Small intestine (tissue), 7 donors: ENCODE results near the gene BRCA1. TPM values are rescaled to one million over a fixed set of nuclear protein-coding genes. Genes with fewer than 3 reads are reported as not detected.
"Not testable (repeated sequence)": the region's sequence is repeated elsewhere in the genome, so short reads cannot be mapped to it uniquely, and the experiment has no call there.

Experiments used
- DNase-seq, 2 donors: peaks; one replicate each; pipeline versions ENCODE4 v3.0.0 to v3.0.0-alpha.2; 2013
- FAIRE-seq: peaks from 2 replicates; lab custom pipeline; 2012; peaks lifted over from hg19 to GRCh38; lab: Jason Lieb, UNC
- H3K27ac ChIP-seq, 3 donors: one replicate each; pipeline ENCODE4 v1.5.1; 2013; ENCODE audit warnings: low read length in 2 of 3, mild to moderate bottlenecking in 2 of 3, control low read depth in 1 of 3, inconsistent platforms in 1 of 3, low read depth in 1 of 3, moderate library complexity in 1 of 3
- H3K27me3 ChIP-seq, 3 donors: one replicate each; pipeline ENCODE4 v1.6.1; 2013; ENCODE audit warnings: low read length in 3 of 3, inconsistent platforms in 1 of 3; ENCODE audit not compliant: control insufficient read depth in 3 of 3, insufficient read depth in 3 of 3
- H3K36me3 ChIP-seq, 3 donors: one replicate each; pipeline ENCODE4 v1.6.1; 2013; ENCODE audit warnings: low read length in 3 of 3, inconsistent platforms in 1 of 3, low read depth in 1 of 3, mild to moderate bottlenecking in 1 of 3, moderate library complexity in 1 of 3; ENCODE audit not compliant: control insufficient read depth in 3 of 3, insufficient read depth in 2 of 3
- H3K4me1 ChIP-seq, 3 donors: one replicate each; pipeline ENCODE4 v1.6.1; 2013; ENCODE audit warnings: low read length in 2 of 3, inconsistent platforms in 1 of 3, low read depth in 1 of 3, mild to moderate bottlenecking in 1 of 3, moderate library complexity in 1 of 3; ENCODE audit not compliant: control insufficient read depth in 3 of 3, insufficient read depth in 2 of 3
- H3K4me3 ChIP-seq, 3 donors: one replicate each; pipeline ENCODE4 v1.5.1; 2013; ENCODE audit warnings: low read length in 3 of 3, control low read depth in 1 of 3, inconsistent platforms in 1 of 3, low read depth in 1 of 3, mild to moderate bottlenecking in 1 of 3, moderate library complexity in 1 of 3
- H3K9me3 ChIP-seq, 2 donors: one replicate each; pipeline ENCODE4 v1.6.1; 2013; ENCODE audit warnings: low read depth in 1 of 2, low read length in 1 of 2; ENCODE audit not compliant: control insufficient read depth in 2 of 2, insufficient read depth in 1 of 2
- WGBS, 3 donors: extraction: QIAGEN DNeasy Blood & Tissue Kit; methylation state at CpG; one replicate each; pipeline ENCODE4 v1.1.7; 2013; 5-methylcytosine and 5-hydroxymethylcytosine counted together
- polyA plus RNA-seq, 4 donors: library from polyadenylated mRNA; stranded (reverse) in 3 of 4; unstranded in 1 of 4; fragments of 200-250 nt in 3 of 4; fragments of 120-200 nt in 1 of 4; gene quantifications; one replicate each; pipeline versions ENCODE4 v1.2.1 to v1.2.3, GENCODE V29; 2013
- donor health status: healthy with polysubstance abuse.
- donor health status: control.
- donor health status: control.
- donor health status: Bipolar disorder and iron deficiency.
- donor health status: healthy.

Gene BRCA1
- polyA plus RNA-seq, 4 donors, result 0.45 to 12.4 (median 5.5) TPM

GRCh38 chr17:43095364-43095763 lies 29.8 kb downstream of the BRCA1 start:
- not testable (repeated sequence) for H3K9me3 ChIP-seq, H3K27ac ChIP-seq, H3K4me1 ChIP-seq, H3K27me3 ChIP-seq, DNase-seq, H3K4me3 ChIP-seq, FAIRE-seq, H3K36me3 ChIP-seq
- 90 to 93% (median 92%) methylated on average over 5 of the region's 5 CpGs for WGBS, 3 donors

GRCh38 chr17:43094129-43094835 lies 30.9 kb downstream of the BRCA1 start:
- peaks cover 0 to 4% (median 0%) of the 10 kb centered on the region in 3 donors for H3K4me1 ChIP-seq
- no peak for FAIRE-seq
- WGBS, 3 donors, result 95 to 99% (median 97%) methylated on average over 4 of the region's 4 CpGs

GRCh38 chr17:43092901-43093300 lies 32.3 kb downstream of the BRCA1 start:
- Histone ChIP-seq H3K9me3 (no peaks in the 10 kb centered on the region), H3K36me3 (peaks cover 0 to 6% (median 0%) of the 10 kb centered on the region in 3 donors), H3K27ac (no peak overlapping the region), H3K4me3 (no peak overlapping the region), H3K27me3 (no peaks in the 10 kb centered on the region), H3K4me1 (peaks cover 0 to 4% (median 0%) of the 10 kb centered on the region in 3 donors)
- FAIRE-seq (no peak), DNase-seq (no peak)
- 50 to 62% (median 57%) methylated on average over 4 of the region's 4 CpGs for WGBS, 3 donors

More at GRCh38 chr17:43094129-43094835, 30.9 kb downstream of the BRCA1 start:
- H3K27ac ChIP-seq, result no peak overlapping the region
- no peak for DNase-seq
- H3K4me3 ChIP-seq, result no peak overlapping the region
- H3K27me3 ChIP-seq, result no peaks in the 10 kb centered on the region
- H3K36me3 ChIP-seq, result peaks cover 0 to 8% (median 0%) of the 10 kb centered on the region in 3 donors
- no peaks in the 10 kb centered on the region for H3K9me3 ChIP-seq

- no peak for FAIRE-seq
- H3K4me3 ChIP-seq, result no peak overlapping the region
- H3K27me3 ChIP-seq, result no peaks in the 10 kb centered on the region
- 95 to 98% (median 98%) methylated on average over 2 of the region's 2 CpGs for WGBS, 3 donors
- DNase-seq, result no peak
- H3K9me3 ChIP-seq, result no peaks in the 10 kb centered on the region
- no peak overlapping the region for H3K27ac ChIP-seq
- peaks cover 0 to 9% (median 0%) of the 10 kb centered on the region in 3 donors for H3K4me1 ChIP-seq
- peaks cover 0 to 3% (median 0%) of the 10 kb centered on the region in 3 donors for H3K36me3 ChIP-seq
Observed at GRCh38 chr17:43090022-43090421, 35.1 kb downstream of the BRCA1 start.

GRCh38 chr17:43085474-43085873 lies 39.7 kb downstream of the BRCA1 start:
- Histone ChIP-seq H3K4me1 (peaks cover 0 to 23% (median 0%) of the 10 kb centered on the region in 3 donors), H3K36me3 (peaks cover 0 to 3% (median 0%) of the 10 kb centered on the region in 3 donors), H3K27ac (peak overlapping the region in 1 of 3 donors; percentile 82), H3K9me3 (no peaks in the 10 kb centered on the region), H3K4me3 (no peak overlapping the region), H3K27me3 (no peaks in the 10 kb centered on the region)
- WGBS, 3 donors, result 87 to 95% (median 90%) methylated on average over 2 of the region's 2 CpGs
- DNase-seq (peak in 1 of 2 donors; percentile 76), FAIRE-seq (no peak)

- 31 to 67% (median 55%) methylated on average over 1 of the region's 1 CpG for WGBS, 3 donors
- DNase-seq (peak; percentile 35 to 67), FAIRE-seq (no peak)
- Histone ChIP-seq H3K9me3 (no peaks in the 10 kb centered on the region), H3K4me1 (peaks cover 0 to 20% (median 0%) of the 10 kb centered on the region in 3 donors), H3K4me3 (no peak overlapping the region), H3K27me3 (no peaks in the 10 kb centered on the region), H3K36me3 (peaks cover 0 to 12% (median 0%) of the 10 kb centered on the region in 3 donors), H3K27ac (peak overlapping the region in 1 of 3 donors; percentile 48)
Observed at GRCh38 chr17:43079641-43080302, 45.4 kb downstream of the BRCA1 start.

GRCh38 chr17:43074869-43075268 lies 50.3 kb downstream of the BRCA1 start:
- no peak overlapping the region for H3K4me3 ChIP-seq
- peaks cover 0 to 12% (median 0%) of the 10 kb centered on the region in 3 donors for H3K36me3 ChIP-seq
- H3K4me1 ChIP-seq, result no peaks in the 10 kb centered on the region
- 94 to 95% (median 95%) methylated on average over 4 of the region's 4 CpGs for WGBS, 3 donors
- H3K9me3 ChIP-seq, result no peaks in the 10 kb centered on the region
- H3K27me3 ChIP-seq, result no peaks in the 10 kb centered on the region
- FAIRE-seq (no peak), DNase-seq (no peak)
- H3K27ac ChIP-seq, result no peak overlapping the region

GRCh38 chr17:43070872-43071271 lies 54.3 kb downstream of the BRCA1 start:
- FAIRE-seq (no peak), DNase-seq (no peak)
- peaks cover 0 to 9% (median 0%) of the 10 kb centered on the region in 3 donors for H3K36me3 ChIP-seq
- H3K27me3 ChIP-seq, result no peaks in the 10 kb centered on the region
- no peak overlapping the region for H3K27ac ChIP-seq
- no peaks in the 10 kb centered on the region for H3K9me3 ChIP-seq
- H3K4me1 ChIP-seq, result no peaks in the 10 kb centered on the region
- H3K4me3 ChIP-seq, result no peak overlapping the region
- WGBS, 3 donors, result 81 to 86% (median 84%) methylated on average over 1 of the region's 1 CpG
